ENCODE data around the gene DRICH1. TPM values are rescaled to one million over a fixed set of nuclear protein-coding genes. Genes with fewer than 3 reads are reported as not detected.

The DRICH1 gene
- polyA plus RNA-seq, 3 donors = 1.7 TPM; not detected in 2

- TF ChIP-seq, protein P1, sequence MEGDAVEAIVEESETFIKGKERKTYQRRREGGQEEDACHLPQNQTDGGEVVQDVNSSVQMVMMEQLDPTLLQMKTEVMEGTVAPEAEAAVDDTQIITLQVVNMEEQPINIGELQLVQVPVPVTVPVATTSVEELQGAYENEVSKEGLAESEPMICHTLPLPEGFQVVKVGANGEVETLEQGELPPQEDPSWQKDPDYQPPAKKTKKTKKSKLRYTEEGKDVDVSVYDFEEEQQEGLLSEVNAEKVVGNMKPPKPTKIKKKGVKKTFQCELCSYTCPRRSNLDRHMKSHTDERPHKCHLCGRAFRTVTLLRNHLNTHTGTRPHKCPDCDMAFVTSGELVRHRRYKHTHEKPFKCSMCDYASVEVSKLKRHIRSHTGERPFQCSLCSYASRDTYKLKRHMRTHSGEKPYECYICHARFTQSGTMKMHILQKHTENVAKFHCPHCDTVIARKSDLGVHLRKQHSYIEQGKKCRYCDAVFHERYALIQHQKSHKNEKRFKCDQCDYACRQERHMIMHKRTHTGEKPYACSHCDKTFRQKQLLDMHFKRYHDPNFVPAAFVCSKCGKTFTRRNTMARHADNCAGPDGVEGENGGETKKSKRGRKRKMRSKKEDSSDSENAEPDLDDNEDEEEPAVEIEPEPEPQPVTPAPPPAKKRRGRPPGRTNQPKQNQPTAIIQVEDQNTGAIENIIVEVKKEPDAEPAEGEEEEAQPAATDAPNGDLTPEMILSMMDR (IDR thresholded peaks at IDR 0.05) = no peak
- intact Hi-C loops (cut with micrococcal nuclease) = no loop called here
- 52% methylated on average over 5 of the region's 5 CpGs for WGBS (ENCODE audit: insufficient coverage)
- Mint-ChIP-seq H3K4me1 (peaks cover 4% of the 10 kb centered on the region), H3K27me3 (ENCODE audit: low read depth in 3 of 3) (peaks cover 0 to 2% (median 0%) of the 10 kb centered on the region in 3 donors), H3K9me3 (peaks cover 0 to 3% (median 0%) of the 10 kb centered on the region in 7 donors), H3K4me3 (peak overlapping the region in 1 of 2 donors; percentile 58), H3K27ac (peak overlapping the region in 5 of 7 donors; percentile 64 to 83 (median 70)), H3K36me3 (peaks cover 35 to 81% of the 10 kb centered on the region in 2 donors)
- H4K20me1 ChIP-seq (ENCODE audit: insufficient read depth, low read length) = no peaks in the 10 kb centered on the region
- no peaks in the 10 kb centered on the region for H3K79me2 ChIP-seq (ENCODE audit: insufficient read depth, low read length)
- H3K36me3 ChIP-seq (replicated peaks in 1 of 2; ENCODE audit: control insufficient read depth in 1 of 2, insufficient read depth in 2 of 2, low read length in 2 of 2) = peaks cover 20 to 39% of the 10 kb centered on the region in 2 donors
- H3K4me2 ChIP-seq (replicated peaks; ENCODE audit: extremely low read depth, low read length, poor library complexity, severe bottlenecking) = no peak overlapping the region
- no peaks in the 10 kb centered on the region for H3K4me1 ChIP-seq (ENCODE audit: control insufficient read depth in 1 of 2, insufficient read depth in 2 of 2, low read length in 2 of 2)
- H3K9me3 ChIP-seq (replicated peaks in 1 of 2; ENCODE audit: control insufficient read depth in 1 of 2, insufficient read depth in 1 of 2, low read length in 2 of 2) = no peaks in the 10 kb centered on the region
- H2AFZ ChIP-seq (ENCODE audit: insufficient read depth, low read depth, low read length, poor library complexity, severe bottlenecking) = no peak overlapping the region
- no peak for DNase-seq
- H3K27ac ChIP-seq (ENCODE audit: low read depth in 1 of 2, low read length in 2 of 2) = no peak overlapping the region
- H3K27me3 ChIP-seq (ENCODE audit: control insufficient read depth in 2 of 2, insufficient read depth in 2 of 2, low read length in 2 of 2) = no peaks in the 10 kb centered on the region
- H3K4me3 ChIP-seq (replicated peaks in 1 of 3; ENCODE audit: low read depth in 2 of 3, low read length in 3 of 3) = no peak overlapping the region
- H3K9ac ChIP-seq (ENCODE audit: insufficient read depth, low read length, poor library complexity, severe bottlenecking) = no peak overlapping the region
Measured at GRCh38 chr22:23657727-23658126, 25.6 kb upstream of the DRICH1 start.

- DNase-seq = no peak
- WGBS (ENCODE audit: insufficient coverage) = 100% methylated on average over 4 of the region's 6 CpGs
- Histone ChIP-seq H3K4me2 (replicated peaks; ENCODE audit: extremely low read depth, low read length, poor library complexity, severe bottlenecking) (no peak overlapping the region), H3K4me3 (replicated peaks in 1 of 3; ENCODE audit: low read depth in 2 of 3, low read length in 3 of 3) (no peak overlapping the region), H4K20me1 (ENCODE audit: insufficient read depth, low read length) (no peaks in the 10 kb centered on the region), H2AFZ (ENCODE audit: insufficient read depth, low read depth, low read length, poor library complexity, severe bottlenecking) (no peak overlapping the region), H3K9ac (ENCODE audit: insufficient read depth, low read length, poor library complexity, severe bottlenecking) (no peak overlapping the region), H3K27me3 (ENCODE audit: control insufficient read depth in 2 of 2, insufficient read depth in 2 of 2, low read length in 2 of 2) (no peaks in the 10 kb centered on the region), H3K4me1 (ENCODE audit: control insufficient read depth in 1 of 2, insufficient read depth in 2 of 2, low read length in 2 of 2) (no peaks in the 10 kb centered on the region), H3K27ac (ENCODE audit: low read depth in 1 of 2, low read length in 2 of 2) (no peak overlapping the region), H3K9me3 (replicated peaks in 1 of 2; ENCODE audit: control insufficient read depth in 1 of 2, insufficient read depth in 1 of 2, low read length in 2 of 2) (no peaks in the 10 kb centered on the region), H3K79me2 (ENCODE audit: insufficient read depth, low read length) (no peaks in the 10 kb centered on the region), H3K36me3 (replicated peaks in 1 of 2; ENCODE audit: control insufficient read depth in 1 of 2, insufficient read depth in 2 of 2, low read length in 2 of 2) (peaks cover 27 to 35% of the 10 kb centered on the region in 2 donors)
- Mint-ChIP-seq H3K4me3 (no peak overlapping the region), H3K9me3 (peaks cover 0 to 3% (median 0%) of the 10 kb centered on the region in 7 donors), H3K4me1 (peaks cover 4% of the 10 kb centered on the region), H3K36me3 (peaks cover 29 to 74% of the 10 kb centered on the region in 2 donors), H3K27ac (peak overlapping the region in 1 of 7 donors; percentile 64), H3K27me3 (ENCODE audit: low read depth in 3 of 3) (peaks cover 0 to 2% (median 0%) of the 10 kb centered on the region in 3 donors)
- TF ChIP-seq, protein P1 (IDR thresholded peaks at IDR 0.05) = no peak
- intact Hi-C loops (cut with micrococcal nuclease) = no loop called here
Measured at GRCh38 chr22:23655891-23656475, 23.9 kb upstream of the DRICH1 start.

Data from CD14-positive monocyte (primary cell).